ENCODE measurements around the gene SLC10A7.

Gene SLC10A7

DNA sequence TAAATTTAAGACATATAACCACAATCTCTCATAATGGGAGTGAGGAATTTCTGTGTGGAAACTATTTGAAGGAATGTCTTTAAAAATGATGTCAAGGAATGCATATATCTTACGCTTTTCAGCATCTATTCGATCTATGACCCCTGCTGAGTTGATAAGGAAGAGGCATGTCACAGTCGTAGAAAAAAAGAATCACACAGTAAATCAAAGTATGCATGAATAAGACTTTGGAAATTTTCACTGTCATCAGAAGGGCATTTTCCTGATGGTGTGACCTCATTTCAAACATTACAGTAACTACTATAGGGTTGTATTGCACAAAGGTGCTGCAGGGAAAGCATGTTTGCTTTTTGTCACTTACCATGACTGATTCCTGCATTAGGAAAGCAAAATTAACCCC lies 265.9 kb downstream of the SLC10A7 start:
- DNase-seq (ENCODE audit: low read depth) = peak; percentile 42

DNA sequence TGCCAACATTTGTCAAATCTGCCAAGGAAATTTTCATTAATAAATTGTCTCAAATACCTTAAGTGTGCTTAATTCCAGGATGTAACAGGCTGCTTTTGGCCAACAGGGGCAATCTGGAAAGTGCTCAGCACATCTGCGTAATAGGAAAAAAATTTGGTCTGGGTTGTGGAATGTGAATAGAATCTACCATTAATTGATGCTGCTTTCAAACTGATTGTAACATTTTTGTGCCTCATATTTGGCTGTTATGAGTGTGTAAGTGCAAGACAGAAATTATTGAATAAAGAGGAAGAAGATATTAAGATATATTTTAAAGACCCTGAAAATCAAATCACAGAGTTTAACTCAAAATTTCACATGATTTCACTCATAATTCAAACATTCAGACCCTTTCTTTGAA lies 266.3 kb downstream of the SLC10A7 start:
- no peak for DNase-seq (ENCODE audit: low read depth)

DNA sequence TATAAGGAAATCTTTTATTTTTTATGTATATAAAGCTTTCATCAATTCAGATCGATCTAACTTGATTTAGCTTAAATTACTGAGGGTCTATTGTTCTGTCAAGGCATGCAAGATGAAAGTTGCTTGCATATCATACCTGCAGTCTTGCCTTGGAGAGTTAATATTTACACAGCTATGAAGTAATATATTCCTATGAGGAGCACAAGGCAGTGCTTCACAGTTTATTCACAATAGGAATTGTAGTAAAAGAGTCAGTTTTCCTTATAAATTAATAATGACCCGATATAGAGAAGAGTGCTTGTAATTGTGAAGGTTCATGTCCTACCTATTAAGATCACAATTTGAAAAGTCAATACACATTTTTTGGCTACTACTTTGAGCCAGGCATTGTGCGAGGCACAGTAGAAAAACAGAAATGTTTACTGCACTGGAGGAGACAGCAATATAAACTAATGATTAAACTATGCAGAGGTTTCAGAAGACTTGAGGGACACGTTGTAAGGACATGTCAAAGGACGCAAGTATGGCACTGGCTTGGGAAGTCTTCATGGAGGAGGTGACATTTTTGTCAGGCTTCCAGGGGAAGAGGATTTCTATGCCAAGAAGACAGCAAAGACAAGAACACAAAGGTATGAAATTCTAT lies 268.6 kb downstream of the SLC10A7 start:
- no peak for DNase-seq (ENCODE audit: low read depth)

DNA sequence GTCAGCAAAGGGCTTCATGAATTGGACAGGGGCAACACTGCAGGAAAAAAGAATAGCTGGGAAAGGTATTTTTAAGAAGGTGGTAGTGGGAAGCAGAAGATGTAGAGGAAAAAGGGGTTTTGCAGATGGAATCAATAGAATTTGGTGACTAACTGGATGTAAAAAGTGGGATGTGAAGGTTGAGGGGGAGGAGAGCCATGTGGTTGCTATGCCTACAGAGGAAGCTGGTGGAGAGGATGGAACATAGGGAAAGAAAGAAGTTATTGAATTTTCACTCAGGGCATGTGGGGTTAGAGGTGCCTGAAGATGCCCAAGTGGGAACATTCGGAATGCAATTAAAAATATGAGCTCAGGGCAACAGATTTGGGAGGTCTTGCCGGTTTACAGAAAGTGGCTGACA lies 274.4 kb downstream of the SLC10A7 start:
- DNase-seq (ENCODE audit: low read depth) = no peak

DNA sequence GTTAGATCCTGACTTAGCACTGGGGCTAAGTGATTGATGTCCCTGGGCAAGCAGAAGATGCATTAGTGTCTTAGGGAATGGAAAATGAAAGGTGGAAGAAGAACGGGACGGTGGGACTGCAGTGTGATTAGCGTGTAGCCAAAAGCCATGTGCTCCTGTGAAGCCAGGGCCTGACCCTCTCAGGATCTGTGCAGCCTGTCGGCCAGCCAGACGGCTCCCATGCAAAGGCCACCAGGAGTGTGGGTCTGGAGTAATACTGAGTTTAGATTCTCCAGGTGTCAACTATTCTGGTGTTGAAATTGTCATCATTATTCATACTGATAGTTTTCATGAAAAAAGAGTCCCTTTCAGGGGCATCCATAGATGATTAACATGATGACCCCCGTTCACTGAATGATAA lies 275.4 kb downstream of the SLC10A7 start:
- DNase-seq (ENCODE audit: low read depth) = no peak

DNA sequence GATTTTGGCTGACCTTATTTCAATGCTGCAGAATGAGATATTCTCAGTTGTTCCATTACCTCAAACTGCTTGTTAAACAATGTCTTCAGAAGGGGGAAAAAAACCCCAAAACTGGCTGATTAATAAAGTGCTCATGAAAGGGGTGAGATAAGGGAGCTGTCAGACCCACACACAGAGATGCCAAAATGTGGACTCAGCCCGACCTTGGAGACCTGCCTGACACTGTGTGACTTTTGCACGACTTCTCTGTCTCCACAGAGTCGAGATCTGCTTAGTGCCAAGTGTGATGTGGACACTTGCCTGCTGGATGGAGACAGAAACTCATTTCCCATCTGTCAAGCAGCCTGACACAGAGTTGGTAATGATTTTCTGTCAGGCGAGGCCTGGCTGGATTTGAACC lies 275.9 kb downstream of the SLC10A7 start:
- DNase-seq (ENCODE audit: low read depth) = no peak

DNA sequence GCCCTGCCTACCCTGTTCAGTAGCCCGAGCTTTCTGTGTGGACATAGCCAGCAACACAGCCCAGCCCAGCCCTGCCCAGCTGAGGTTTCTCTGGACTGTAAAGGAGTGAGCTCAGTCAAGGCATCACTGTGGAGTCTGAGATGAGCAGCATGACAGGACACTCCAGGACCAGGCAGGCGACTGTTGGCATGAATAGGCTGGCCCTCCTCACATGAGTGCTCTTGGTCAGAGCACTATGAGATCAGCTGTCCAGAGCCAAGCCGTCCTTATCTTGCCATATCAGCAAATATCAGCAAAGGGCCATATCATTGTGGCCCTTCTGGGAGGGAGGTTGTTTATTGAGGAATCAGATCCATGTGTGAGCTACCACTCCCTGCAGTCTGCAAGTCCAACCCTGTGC lies 276.5 kb downstream of the SLC10A7 start:
- no peak for DNase-seq (ENCODE audit: low read depth)

DNA sequence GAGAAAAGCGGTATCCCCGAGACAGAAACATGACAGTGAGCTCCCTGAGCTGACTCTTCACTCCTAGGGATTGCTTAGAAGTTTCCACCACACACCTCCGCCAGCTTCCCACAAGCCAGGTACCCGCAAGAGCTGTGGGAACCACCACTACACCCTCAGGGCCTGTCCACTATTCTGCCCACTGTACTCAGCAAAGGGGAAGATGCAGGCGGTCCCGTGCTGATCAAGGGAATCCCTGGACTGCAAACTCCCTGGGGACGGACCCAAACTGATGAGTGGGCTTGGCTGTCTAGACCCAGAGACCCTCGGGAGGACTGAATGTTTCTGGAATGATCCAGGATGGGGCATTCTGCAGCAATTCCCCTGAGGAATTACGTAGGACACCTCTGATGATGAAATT lies 277.2 kb downstream of the SLC10A7 start:
- DNase-seq (ENCODE audit: low read depth) = no peak

DNA sequence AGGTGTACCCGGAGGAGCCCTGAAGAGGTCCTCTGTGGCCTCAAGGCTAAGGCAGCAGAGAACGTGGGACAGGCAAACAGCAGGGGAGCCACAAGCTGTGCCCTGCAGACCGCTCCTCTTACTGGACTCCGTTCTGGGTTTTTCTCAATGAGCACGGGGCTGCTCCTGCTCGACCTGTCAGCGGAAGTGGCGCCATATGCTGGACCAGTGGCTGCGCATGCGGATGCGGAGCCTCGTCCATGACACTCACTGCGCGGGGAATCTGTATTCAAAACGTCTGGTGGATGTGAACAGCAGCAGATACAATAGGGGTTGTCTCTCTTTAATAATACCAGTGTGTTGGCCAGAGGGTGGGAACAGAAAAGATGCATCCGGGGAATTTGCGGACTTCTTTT lies 277.9 kb downstream of the SLC10A7 start:
- DNase-seq (ENCODE audit: low read depth) = no peak

DNA sequence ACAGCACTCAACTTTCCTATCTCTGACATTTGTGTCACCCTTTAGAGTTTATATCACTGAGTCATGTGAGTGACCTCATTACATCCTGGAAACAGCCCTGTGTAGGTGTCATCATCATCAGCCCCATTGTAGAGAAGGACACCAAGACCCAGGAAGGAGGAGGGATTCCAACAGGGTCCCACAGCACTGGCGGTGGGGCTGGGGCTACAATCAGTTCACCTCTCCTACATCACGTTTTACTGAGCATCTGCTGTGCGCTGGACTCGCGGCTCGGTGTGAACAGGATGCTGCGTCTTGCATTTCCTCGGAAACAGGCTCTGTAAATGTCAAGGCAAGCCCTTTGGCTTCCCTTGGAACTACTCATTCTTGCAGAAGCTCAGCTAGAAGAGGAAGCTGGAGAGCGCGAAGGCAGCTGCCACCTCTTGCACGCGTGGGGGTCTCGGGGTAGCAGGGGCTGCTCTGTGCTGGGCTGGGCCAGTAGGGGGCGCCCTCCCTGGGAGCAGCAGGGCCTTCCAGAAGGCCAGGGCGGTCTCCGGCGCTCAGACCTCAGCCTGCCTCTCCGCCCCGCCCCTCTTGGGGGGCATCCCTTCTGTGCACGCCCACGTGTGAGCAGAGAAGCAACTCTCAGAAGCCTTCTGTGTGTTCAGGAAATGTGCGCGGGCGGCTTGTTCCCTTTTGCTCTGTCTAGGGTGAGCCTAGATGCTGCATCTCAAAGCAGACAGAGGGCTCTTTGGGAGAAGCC lies 278.4 kb downstream of the SLC10A7 start:
- DNase-seq (ENCODE audit: low read depth) = no peak

DNA sequence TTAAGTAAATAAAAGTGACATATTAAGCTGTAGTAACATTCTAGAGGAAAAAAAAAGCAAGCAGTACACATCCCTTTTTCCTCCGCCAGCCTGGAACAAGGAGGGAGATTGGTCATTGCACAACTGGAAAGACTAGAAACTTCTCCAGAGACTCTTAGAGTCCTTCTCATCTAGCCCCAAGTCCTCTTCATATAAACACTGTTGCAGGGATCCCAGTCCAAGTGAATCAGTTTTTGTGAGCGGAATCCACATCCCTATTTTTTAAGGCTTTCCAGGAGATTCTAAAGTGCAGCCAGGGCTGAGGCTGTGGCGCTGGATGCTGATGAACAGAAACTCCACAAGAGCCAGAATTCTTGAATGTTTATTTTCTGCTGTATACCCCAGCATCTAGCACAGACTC lies 283.6 kb downstream of the SLC10A7 start:
- DNase-seq (ENCODE audit: low read depth) = no peak

DNA sequence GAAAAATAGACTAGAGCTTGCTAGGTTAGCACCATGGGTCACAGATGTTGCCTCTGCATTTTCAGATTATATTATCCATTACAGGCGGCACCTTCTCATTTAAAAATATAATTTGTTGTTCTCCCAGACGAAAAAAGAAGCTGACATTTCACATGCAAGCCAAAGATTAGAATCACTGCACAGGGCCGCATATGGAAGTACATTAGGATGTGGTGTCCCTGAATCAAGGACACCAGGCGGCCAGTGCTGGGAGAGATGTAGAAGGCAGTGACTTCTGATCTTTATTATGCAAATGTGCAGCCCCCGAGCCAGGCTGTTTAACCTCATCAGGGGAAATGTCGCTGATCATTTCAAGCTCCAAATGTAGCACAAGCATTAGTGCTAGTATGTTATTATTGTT lies 284.6 kb downstream of the SLC10A7 start:
- no peak for DNase-seq (ENCODE audit: low read depth)

DNA sequence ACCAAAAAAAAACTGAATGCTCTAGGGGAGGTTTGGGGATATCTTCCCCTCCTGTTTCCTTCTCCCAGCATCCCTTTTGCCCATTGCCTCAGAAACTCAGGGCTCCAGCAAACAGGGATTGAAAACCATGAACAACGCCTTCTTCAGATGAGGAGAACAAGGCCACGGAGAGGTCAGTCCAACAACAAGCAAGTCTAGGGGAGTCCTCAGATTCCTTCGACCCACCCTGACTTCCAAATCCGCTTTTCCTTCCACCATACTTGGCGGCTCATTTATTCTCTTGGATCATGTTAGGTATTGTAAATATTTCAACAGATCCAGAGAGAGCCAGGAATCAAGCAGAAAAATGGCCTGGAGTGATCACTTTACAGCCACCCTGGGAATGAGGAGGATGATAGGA lies 285.5 kb downstream of the SLC10A7 start:
- no peak for DNase-seq (ENCODE audit: low read depth)

DNA sequence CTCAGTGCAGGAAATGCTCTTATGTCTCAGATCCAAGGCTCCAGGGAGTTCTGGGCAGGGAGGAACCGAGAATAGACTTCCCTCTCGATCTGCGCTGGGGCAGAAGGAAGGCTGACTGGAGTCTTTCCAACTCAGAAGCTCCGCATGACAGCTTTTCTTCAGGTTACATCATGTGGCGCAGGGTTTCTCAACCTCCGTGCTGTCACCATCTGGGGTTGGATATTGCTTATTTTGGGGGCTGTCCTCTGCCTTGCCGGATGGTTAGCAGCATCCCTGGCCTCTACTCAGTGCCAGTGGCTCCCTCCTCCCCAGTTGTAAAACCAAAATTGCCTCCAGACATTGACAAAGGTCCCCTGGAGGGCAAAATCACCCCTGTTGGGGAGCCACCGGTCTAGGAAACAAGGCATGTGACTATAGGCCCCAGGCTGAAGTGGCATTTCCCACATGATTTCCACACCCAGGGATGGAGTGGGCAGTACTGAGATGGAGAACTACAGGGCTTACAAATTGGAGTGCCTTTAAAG lies 286.0 kb downstream of the SLC10A7 start:
- no peak for DNase-seq (ENCODE audit: low read depth)

DNA sequence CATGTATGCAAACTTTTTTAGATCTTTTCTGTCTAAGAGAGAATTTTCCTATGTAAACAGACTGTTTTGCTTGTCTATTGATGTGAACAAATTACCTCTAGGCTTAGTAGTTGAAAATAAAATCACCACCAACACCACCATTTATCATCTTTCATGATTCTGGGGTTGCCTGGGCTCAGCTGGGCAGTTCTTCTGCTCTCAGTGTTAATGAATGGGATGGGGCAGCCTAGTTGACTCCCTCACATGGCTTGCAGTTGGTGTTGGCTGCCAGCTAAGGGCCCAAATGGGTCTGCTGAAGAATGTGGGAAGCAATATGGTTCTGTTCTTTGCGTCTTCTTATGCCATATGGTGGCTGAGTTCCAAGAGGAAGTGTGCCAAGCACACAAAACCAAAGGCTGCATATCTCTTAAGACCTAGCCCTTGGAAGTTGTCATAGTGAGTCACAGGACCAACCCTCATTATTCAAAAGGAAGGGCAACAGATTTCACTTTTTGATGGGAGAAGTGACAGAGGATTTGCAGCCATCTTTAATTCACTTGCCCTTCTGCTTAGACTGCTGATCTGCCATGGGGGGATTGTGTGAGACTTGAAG lies 289.5 kb downstream of the SLC10A7 start:
- DNase-seq (ENCODE audit: low read depth) = no peak

DNA sequence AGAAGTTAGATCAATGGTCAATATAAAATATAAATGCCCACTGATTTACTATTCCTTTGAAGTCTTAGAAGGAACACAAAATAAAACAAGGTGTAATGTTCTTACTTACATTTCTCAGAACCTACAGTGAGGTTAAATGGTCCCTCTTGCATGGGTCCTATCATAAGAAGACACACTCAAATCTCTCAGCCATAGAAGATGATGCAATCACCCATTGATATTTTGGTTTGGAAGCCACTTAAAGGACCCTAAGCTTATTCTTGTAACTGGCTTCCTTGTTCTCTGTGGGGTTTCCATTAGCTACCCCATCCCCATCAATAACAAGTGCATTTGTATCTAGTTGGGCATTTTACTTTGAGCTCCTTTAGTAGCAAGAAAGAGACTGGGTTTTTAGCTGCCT lies 292.3 kb downstream of the SLC10A7 start:
- DNase-seq (ENCODE audit: low read depth) = no peak

DNA sequence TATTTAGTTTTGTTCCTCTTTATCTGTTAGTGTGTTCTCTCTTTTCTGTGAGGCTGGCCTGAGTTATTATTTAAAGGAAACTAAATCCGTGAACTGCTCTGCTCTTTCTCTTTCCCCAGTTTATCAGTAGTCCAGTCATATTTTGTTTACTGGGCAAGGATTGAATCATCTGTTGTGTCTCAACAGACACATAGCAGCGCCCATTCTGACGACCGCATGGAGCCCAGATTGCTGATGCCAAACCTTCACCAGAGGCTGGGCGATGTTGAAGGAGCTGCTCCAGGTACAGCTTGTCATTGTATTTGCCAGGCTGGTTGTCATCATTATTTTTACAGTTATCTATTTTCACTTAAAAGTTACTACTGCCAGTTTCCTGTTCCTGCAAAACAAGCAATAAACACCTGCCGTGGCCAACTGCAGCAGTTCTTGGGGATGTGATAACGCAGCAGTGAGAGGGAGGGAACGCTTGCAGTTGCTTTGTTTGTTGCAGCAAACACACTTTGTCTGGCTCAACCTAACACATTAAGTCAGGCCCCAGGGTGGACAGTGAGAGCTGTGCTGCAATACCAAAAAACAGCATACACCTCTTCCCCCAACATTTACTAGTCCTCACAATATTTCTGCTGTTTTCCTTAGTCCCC lies 297.3 kb downstream of the SLC10A7 start:
- DNase-seq (ENCODE audit: low read depth) = no peak

DNA sequence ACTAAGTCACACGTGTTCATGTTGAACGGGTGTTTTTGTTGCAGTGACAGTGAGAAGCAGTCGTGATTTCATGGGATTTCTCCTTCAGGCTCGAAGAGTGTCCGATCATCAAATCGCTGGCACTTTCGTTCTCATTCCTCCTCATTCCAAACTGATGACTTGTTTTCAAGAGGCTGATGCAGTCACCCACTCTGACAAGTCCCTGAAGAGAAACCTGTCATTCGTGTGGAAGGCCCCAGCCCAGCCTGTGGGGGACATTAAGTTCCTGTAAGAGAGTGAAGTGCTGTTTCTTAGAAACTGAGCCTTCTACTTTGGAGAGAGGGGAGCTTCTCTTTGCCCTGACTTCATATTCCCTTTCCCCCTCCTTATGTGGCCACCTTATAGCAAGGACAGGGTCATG lies 299.4 kb downstream of the SLC10A7 start:
- peak; percentile 37 for DNase-seq (ENCODE audit: low read depth)

DNA sequence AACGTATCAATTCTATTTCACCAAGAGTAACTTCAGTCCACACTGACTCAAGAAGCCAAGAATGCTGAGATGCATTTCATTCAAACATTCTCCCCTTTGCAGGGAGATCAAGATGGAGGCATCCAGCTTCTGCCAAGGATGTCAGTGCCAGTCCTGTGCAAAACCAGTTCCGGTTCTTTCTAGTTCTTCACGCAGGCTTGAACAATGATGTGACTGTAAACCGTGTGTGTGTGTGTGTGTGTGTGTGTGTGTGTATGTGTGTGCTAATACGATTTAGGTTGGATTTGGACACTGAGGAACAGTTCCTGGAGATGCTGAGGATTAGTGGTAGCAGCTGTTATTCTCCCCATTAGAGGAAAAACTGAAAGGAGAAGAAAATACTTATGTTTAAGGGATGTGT lies 307.5 kb downstream of the SLC10A7 start, which contains the start of gene REELD1:
Gene REELD1 (plus strand): TSS at position 301 of the 400 bp plus-strand sequence. CDS start 2,415 bp downstream, outside the sequence.
- no peak for DNase-seq (ENCODE audit: low read depth)

DNA sequence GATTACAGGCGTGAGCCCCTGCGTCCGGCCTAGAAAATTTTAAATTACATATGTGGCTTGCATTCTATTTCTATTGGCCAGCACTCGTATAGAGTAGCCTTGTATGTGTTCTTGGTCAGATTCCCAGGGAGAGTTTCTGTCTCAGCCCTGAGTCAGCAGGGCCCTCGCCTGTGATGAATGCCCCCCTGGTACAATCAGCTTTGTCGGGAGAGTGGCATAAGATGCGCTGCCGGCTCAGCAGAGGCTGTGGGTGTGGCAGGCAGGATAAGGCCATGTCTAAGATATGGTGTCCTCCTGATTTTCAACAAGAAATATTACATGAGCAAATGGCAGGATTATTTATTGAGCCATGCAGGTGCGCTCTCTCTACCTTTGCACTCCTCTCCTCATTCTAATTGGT lies 309.0 kb downstream of the SLC10A7 start:
- DNase-seq (ENCODE audit: low read depth) = no peak

DNA sequence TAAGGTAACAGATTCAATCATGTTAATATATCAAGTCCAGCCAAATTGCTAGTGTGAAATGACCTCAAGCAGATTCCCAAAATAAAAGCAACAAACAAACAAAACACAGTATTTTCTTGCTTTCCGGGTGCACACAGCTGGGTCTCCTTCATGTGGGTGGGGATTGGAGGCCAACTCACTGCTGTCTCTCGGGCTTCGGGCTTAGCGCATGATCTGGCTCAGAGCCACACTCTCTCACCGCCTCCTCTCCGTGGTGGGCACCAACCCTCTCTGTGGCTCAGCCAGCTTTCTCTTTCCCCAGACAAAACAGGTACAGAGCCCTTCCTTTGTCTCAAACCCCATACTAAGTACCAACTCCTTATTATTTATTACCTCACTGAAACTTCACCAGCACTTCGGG lies 310.3 kb downstream of the SLC10A7 start:
- DNase-seq (ENCODE audit: low read depth) = no peak

DNA sequence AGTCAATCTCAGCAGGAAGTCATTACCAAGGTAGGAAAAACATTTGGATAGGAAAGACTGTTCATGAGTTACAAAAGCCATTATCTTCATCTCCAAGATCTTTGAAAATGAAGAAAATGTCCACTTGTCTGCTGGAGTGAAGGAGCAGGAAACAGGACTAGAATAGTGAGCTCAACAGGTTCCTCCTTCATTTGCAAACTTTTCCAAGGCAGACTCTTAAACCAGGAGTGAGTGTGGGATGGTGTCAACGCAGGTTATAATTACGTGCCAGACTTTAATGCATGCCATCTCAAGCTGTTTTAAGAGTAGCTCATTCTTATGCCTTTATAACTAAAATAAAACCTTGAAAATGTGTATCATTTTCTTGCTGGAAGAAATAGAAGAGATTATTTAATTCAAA lies 310.9 kb downstream of the SLC10A7 start:
- DNase-seq (ENCODE audit: low read depth) = no peak

DNA sequence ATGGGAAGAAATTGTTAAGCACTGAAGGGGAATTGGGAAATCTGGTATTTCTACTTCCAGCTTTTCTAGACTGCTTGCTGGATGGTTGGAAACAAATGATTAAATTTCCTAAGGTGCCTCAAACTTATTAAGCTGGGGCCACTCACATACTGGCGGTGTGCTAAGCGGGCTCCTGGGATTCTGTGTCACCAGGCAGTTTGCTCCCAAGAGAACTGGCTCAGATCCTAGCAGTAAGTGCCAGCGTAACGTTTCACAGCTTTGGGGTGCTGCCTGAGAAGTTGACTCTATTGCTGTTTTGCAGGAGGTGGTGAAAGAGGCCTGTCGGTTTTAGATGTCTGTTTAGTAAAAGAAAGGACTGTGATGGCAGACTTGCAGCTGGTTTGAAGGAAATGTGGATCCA lies 314.3 kb downstream of the SLC10A7 start:
- no peak for DNase-seq (ENCODE audit: low read depth)

All from GM04504 (cell line).